HepG2 (cell line): ENCODE data around the gene ABCC5.

ENCODE experiments used
- ATF7-NPFF ChIP-seq: sonication (generic); formaldehyde crosslinking; IDR thresholded peaks from 2 replicates; pipeline ENCODE4 v1.8.1; 2023; ENCODE audit warnings: mild to moderate bottlenecking, low read depth, missing genetic modification reagents, moderate library complexity
- CTCF ChIP-seq: sonication (generic); formaldehyde crosslinking; IDR thresholded peaks from 2 replicates; pipeline ENCODE4 v1.5.0; 2020; ENCODE audit warnings: mild to moderate bottlenecking, missing genetic modification reagents, moderate library complexity
- FOXA1 ChIP-seq, 2 experiments: fragments of 450-650 bp in 1 of 2; sonication (generic) in 1 of 2; formaldehyde crosslinking in 1 of 2; IDR thresholded peaks; 2 replicates each; pipeline versions ENCODE4 v1.4.0 to v1.6.1; 2016 to 2020; ENCODE audit warnings: missing genetic modification reagents in 1 of 2
- HES4 ChIP-seq: sonication (generic); formaldehyde crosslinking; IDR thresholded peaks from 2 replicates; pipeline ENCODE4 v1.9.0; 2021; ENCODE audit warnings: mild to moderate bottlenecking, missing genetic modification reagents, borderline replicate concordance
- HNF4A ChIP-seq: sonication (generic); formaldehyde crosslinking; IDR thresholded peaks from 2 replicates; pipeline ENCODE4 v1.4.0; 2020; ENCODE audit warnings: missing genetic modification reagents
- PCBP2 ChIP-seq: fragments of 200-400 bp; formaldehyde crosslinking; optimal IDR thresholded peaks from 2 replicates; pipeline ENCODE3; 2018; ENCODE audit warnings: low read length, low read depth; ENCODE audit not compliant: poor library complexity, severe bottlenecking
- SP1 ChIP-seq, 2 experiments: fragments of 450-650 bp in 1 of 2; sonication (generic) in 1 of 2; formaldehyde crosslinking in 1 of 2; IDR thresholded peaks; 2 replicates each; pipeline versions ENCODE4 v1.4.0 to v1.6.1; 2016 to 2020; ENCODE audit warnings: missing genetic modification reagents in 1 of 2
- TOE1 ChIP-seq: sonication (generic); formaldehyde crosslinking; IDR thresholded peaks from 2 replicates; pipeline ENCODE4 v1.4.0; 2020; ENCODE audit warnings: mild to moderate bottlenecking, missing genetic modification reagents
- ZBTB21 ChIP-seq: sonication (generic); formaldehyde crosslinking; IDR thresholded peaks from 2 replicates; pipeline ENCODE4 v1.4.0; 2020; ENCODE audit warnings: missing genetic modification reagents
- ZBTB4 ChIP-seq: sonication (generic); formaldehyde crosslinking; IDR thresholded peaks from 2 replicates; pipeline ENCODE4 v1.4.0; 2020; ENCODE audit warnings: missing genetic modification reagents, mild to moderate bottlenecking, borderline replicate concordance
- ZNF3 ChIP-seq: IDR thresholded peaks from 2 replicates; pipeline ENCODE4 v1.7.0; 2017; ENCODE audit warnings: inconsistent platforms
- ZNF761 ChIP-seq: sonication (generic); formaldehyde crosslinking; conservative IDR thresholded peaks from 2 replicates; pipeline ENCODE4 v1.4.0; 2020; ENCODE audit warnings: mild to moderate bottlenecking, missing genetic modification reagents
- ZNF879 ChIP-seq: sonication (generic); formaldehyde crosslinking; IDR thresholded peaks from 2 replicates; pipeline ENCODE4 v1.8.1; 2023; ENCODE audit warnings: missing genetic modification reagents

GRCh38 chr3:183922421-183922820 is 95.3 kb downstream of the ABCC5 start:
- TF ChIP-seq HNF4A (CRISPR knock-in tag) (no peak), ZBTB21 (CRISPR knock-in tag) (no peak), ZNF879 (CRISPR knock-in tag) (no peak), SP1 (IDR thresholded peaks at IDR 0.05) (no peak), SP1 (CRISPR knock-in tag; IDR thresholded peaks at IDR 0.05) (no peak), FOXA1 (IDR thresholded peaks at IDR 0.05) (no peak), FOXA1 (CRISPR knock-in tag; IDR thresholded peaks at IDR 0.05) (no peak), TOE1 (CRISPR knock-in tag) (no peak), ZBTB4 (CRISPR knock-in tag) (no peak), CTCF (CRISPR knock-in tag) (no peak), HES4 (CRISPR knock-in tag) (no peak), ZNF3 (CRISPR knock-in tag) (no peak), ZNF761 (CRISPR knock-in tag) (no peak), ATF7-NPFF (CRISPR knock-in tag) (no peak), PCBP2 (no peak)
